HG02642 (cell line): ENCODE data around the gene PDZK1IP1.
"Not testable (repeated sequence)": the region's sequence is repeated elsewhere in the genome, so short reads cannot be mapped to it uniquely, and the experiment has no call there.

ENCODE experiments used
- ATAC-seq: cut with Tn5 transposase; IDR thresholded peaks from one replicate; pipeline ENCODE4 v1.9.1; 2021; ENCODE audit warnings: mild to moderate bottlenecking; ENCODE audit not compliant: unreplicated experiment, poor library complexity

Gene PDZK1IP1

GRCh38 chr1:47203504-47203903, 13.7 kb upstream of the PDZK1IP1 start:
- not testable (repeated sequence) for ATAC-seq

- ATAC-seq: no peak
Observed at GRCh38 chr1:47201179-47201578, 11.3 kb upstream of the PDZK1IP1 start.

DNA sequence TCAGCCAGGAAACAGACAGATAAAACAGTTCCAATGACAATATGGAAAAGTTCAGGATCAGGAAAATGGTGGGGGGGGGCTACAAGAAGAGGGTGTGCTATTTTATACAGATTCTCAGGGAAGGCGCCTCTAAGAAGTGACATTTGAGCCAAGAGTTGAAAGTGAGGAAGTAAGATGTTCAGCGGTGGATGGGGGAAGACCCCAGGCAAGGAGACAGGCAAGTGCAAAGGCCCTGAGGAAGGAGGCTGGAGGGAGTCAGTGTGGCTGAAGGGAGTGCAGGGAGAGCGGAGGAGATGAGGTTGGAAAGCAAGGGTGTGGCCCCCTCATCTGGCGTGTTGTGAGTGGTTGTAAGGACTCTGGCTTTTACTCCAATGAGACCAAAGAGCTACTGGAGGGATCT, 8.4 kb upstream of the PDZK1IP1 start:
- ATAC-seq: no peak

- no peak for ATAC-seq
Observed at GRCh38 chr1:47196622-47197021, 6.8 kb upstream of the PDZK1IP1 start.

GRCh38 chr1:47195981-47196380, 6.1 kb upstream of the PDZK1IP1 start:
- ATAC-seq: not testable (repeated sequence)

- ATAC-seq: no peak
Observed at GRCh38 chr1:47194311-47194710, 4.5 kb upstream of the PDZK1IP1 start.

DNA sequence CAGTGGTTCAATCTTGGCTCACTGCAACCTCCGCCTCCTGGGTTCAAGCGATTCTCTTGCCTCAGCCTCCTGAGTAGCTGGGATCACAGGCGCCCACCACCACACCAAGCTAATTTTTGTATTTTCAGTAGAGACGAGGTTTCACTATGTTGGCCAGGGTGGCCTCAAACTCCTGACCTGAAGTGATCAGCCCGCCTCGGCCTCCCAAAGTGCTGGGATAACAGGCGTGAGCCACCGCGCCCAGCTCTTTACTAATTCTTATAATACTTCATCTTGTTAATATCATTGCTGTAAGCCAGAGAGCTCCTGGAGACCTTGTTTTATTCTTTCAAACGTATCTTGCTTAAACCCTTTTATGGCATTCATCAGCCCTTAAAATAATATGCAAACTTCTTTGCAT, 3.7 kb upstream of the PDZK1IP1 start:
- ATAC-seq: not testable (repeated sequence)

DNA sequence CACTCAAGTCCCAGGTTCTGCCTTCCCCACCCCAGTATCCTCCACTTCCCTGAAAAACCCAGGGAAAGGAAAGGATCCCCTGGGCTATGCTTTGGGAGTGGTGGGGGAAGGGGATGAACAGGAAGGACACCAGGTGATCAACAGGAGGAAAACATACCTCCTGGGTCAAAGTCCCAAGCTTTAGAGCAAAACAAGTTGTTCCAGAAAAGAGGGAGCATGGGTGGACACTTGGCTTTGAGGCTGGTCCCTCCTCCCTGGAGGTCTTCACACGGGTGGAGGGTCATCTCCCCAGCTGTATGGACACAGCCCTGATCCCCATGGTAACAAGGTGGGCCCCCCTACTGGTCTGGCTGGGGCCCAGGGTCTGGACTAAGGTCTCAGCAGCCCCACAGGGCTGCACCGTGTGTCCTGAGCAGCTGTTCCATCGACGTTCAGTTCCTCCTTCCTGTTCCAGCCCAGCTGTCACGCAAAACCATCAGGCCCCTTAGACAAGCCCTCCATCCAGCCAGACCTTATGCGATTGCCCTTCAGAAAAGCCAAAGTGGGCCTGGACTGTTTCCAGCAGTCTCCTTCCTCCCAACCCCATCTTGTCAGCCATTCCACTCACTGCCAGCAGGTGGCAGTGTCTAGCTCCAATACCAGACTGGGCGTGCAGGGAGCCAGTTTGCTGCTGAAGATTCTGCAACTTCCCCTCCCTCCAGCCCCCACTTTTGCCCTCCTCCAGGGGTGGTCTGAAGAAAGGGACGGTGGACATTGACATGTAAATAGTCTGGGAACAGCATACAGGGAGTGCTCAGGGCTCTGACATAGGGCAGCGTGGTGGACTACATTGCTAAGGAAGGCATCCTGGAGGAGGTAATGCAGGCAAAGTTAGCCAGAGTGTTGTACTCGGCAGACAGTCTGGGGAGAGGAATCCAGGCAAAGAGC, 2.9 kb upstream of the PDZK1IP1 start:
- peak; percentile 69 for ATAC-seq

DNA sequence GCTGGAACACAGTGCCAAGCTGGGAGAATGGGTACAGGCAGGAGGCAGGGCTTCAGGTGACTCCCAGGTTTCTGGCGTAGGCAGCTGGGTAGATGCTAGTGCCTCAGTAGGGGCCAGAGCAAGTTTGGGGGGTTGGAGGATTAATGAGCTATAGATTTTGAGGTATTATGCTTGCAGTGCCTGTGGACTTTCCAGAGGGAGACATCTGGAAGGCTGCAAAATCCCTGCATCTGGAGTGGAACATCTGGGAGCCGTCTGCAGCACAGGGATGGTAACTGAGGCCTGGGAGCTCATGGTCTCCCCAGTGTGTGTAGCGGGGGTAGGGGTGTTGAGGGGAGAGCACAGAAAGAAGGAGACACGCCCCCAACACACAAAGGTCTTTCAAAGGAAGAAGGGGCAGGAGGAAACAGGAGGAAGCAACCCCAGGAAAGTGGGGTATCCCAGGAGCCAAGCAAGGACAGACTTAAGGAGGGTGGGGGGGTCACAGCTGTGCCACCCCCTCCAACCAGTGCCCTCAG, 2.2 kb upstream of the PDZK1IP1 start:
- ATAC-seq: no peak

- no peak for ATAC-seq
Observed at GRCh38 chr1:47190857-47191256, 1.0 kb upstream of the PDZK1IP1 start.

- ATAC-seq: no peak
Observed at GRCh38 chr1:47190509-47190855, 646 bp upstream of the PDZK1IP1 start.

GRCh38 chr1:47188791-47189785, 748 bp downstream of the PDZK1IP1 start:
- ATAC-seq: no peak

DNA sequence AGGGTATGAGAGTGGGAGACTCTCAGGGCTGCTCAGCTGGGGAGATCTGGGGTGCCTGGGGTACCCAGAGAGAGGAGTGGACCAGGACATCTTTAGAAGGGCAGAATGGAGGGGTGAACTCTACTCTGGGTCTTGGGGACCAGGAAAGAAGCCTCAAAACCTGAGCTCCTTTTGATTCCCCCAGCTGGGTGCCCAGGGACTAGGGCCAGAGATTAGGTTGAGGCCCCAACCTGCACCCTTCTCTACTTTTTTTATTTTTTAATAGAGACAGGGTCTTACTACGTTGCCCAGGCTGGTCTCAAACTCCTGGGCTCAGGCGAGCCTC, 1.9 kb downstream of the PDZK1IP1 start:
- ATAC-seq: no peak

DNA sequence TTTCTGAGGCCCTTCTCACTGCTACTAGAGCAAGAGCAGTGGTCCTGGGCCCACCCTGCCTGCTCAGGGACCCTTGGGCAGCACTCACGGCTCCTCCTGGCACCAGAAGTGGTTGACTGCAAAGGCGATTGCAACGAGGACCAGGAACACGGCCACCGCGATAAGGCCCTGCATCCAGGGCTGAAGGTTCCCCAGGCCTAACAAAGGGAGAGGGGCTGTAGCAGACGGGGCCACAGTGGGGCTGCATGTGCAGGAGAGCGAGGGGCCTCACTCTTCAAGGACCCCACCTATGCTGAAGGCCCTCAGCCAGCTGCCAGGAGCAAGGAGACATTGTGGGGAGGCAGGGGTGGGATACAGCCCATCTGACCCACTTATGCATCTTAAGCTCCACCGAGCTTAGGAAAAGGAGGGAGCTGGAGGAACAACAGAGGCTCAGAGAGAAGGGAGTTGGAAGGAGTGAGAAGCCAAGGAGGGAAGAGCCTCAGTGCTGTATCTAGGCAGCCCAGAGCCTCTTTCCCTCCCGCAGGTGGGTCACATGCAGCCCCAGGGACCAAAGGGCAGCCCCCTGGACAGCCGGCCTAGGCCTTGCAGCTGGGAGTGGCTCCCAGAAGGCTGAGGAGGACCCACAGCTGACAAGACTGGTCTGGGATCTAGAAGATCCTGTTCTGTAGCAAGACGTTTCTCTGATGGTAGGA, 2.5 kb downstream of the PDZK1IP1 start:
- ATAC-seq: no peak

- ATAC-seq: no peak
Observed at GRCh38 chr1:47186267-47187185, 3.3 kb downstream of the PDZK1IP1 start.

- ATAC-seq: no peak
Observed at GRCh38 chr1:47184822-47185677, 4.8 kb downstream of the PDZK1IP1 start.

DNA sequence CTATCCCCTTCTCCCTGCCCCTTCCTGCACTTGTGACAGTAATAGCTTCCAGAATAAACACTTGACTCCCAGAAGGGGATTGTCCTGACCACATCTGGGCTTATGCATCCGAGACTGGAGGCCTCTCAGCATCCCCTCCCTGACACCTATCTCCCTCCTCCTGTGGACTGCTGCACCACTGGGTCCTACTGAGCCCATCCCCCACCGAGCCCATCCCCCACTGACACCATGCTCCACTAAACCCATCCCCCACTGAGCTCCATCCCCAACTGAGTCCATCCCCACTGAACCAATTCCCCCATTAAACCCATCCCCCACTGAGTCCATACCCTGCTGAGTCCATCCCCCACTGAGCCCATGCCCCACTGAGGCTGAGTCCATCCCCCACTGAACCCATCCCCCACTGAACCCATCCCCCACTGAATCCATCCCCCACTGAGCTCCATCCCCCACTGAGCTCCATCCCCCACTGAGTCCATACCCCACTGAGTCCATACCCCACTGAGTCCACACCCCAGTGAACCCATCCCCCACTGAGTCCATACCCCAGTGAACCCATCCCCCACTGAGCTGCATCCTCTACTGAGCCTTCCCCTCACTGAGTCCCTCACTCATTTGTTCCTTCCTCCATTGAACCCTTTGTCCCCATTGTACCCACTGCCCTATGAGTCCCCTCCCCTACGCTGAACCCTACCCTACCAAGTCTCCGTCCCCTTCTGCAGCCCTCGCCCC, 5.6 kb downstream of the PDZK1IP1 start:
- no peak for ATAC-seq
